ENCODE measurements around the gene PDLIM5. TPM values are rescaled to one million over a fixed set of nuclear protein-coding genes. Genes with fewer than 3 reads are reported as not detected.

Gene PDLIM5
- total RNA-seq, 2 experiments from 2014 or later, result 6.3 to 12.6 TPM

DNA sequence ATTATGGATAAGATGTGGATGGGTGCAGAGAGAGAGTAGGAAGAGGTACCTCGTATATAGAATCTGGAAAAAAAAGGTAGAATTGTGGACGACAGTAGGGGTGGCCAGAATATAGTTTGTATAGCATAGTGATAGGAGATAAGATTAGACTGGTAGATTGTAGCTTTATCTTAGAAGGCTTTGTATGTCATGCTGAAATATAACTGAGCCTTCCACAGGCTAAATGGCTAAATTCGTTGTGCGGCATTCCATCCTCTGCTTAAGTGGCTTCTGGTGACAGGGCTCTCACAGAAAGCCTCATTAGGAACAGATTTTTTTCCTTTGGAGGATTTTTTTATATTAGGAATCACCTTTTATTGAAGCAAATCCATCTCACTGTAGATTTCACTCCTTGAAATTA lies 163.7 kb downstream of the PDLIM5 start:
- Histone ChIP-seq H3K9me2 (ENCODE audit: insufficient read depth, low read length) (no peaks in the 10 kb centered on the region), H3K4me2 (ENCODE audit: low read length) (no peak overlapping the region), H3K36me3 (ENCODE audit: insufficient read depth, low read length) (no peaks in the 10 kb centered on the region), H4K20me1 (ENCODE audit: insufficient read depth, low read length) (no peaks in the 10 kb centered on the region), H3K79me2 (ENCODE audit: insufficient read depth, low read depth, low read length) (no peaks in the 10 kb centered on the region), H3K4me1 (ENCODE audit: insufficient read depth, low read length, poor library complexity, severe bottlenecking) (no peaks in the 10 kb centered on the region), H2AFZ (ENCODE audit: low read length) (no peak overlapping the region), H3K4me3 (ENCODE audit: low read depth, low read length, poor library complexity, severe bottlenecking) (no peak overlapping the region), H3K27ac (ENCODE audit: low read depth, low read length, poor library complexity, severe bottlenecking) (no peak overlapping the region), H3K9me3 (ENCODE audit: low read length) (no peaks in the 10 kb centered on the region)
- BruUV-seq (replicated peaks), result no TSS peak
- no peak for DNase-seq (ENCODE audit: low spot score)
- ChIA-PET CTCF (ENCODE audit: unreplicated experiment) (no interaction called here), POLR2A (no interaction called here)
- intact Hi-C loops (cut with micrococcal nuclease; ENCODE audit: unreplicated experiment), result no loop called here
- TF ChIP-seq, protein P1, sequence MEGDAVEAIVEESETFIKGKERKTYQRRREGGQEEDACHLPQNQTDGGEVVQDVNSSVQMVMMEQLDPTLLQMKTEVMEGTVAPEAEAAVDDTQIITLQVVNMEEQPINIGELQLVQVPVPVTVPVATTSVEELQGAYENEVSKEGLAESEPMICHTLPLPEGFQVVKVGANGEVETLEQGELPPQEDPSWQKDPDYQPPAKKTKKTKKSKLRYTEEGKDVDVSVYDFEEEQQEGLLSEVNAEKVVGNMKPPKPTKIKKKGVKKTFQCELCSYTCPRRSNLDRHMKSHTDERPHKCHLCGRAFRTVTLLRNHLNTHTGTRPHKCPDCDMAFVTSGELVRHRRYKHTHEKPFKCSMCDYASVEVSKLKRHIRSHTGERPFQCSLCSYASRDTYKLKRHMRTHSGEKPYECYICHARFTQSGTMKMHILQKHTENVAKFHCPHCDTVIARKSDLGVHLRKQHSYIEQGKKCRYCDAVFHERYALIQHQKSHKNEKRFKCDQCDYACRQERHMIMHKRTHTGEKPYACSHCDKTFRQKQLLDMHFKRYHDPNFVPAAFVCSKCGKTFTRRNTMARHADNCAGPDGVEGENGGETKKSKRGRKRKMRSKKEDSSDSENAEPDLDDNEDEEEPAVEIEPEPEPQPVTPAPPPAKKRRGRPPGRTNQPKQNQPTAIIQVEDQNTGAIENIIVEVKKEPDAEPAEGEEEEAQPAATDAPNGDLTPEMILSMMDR (conservative IDR thresholded peaks at IDR 0.05; ENCODE audit: low read length), result no peak
- no peak for TF ChIP-seq EZH2phosphoT487 (IDR thresholded peaks at IDR 0.05; ENCODE audit: borderline replicate concordance, low read depth, low read length)

DNA sequence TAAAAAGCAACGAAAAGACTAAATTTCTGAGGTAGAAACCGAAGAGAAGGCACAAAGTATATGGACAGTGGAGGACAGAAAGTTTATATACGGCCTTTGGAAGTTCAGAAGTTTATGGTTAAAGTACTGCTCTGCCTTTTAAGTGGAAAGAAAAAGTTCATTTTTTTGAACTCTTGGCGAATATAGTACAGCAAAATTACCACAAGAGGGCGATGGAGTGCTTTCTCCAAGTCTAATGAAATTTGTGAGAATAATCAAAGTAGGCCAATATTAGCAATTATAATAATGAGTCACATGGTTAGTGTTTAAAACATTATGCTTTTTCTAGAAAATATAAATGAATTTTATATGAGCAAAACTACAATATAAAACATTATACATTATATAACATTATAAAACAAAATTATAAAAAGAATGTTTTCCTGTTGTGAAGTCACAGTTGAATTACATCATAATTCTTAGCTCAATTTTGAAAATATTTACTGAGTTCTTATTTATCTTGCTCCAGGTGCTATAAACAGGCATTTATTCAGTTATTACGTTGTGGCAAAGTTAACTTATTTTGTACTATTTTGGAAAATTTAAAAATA lies 169.8 kb downstream of the PDLIM5 start:
- no peaks in the 10 kb centered on the region for H3K36me3 ChIP-seq (ENCODE audit: insufficient read depth, low read length)
- H3K27ac ChIP-seq (ENCODE audit: low read depth, low read length, poor library complexity, severe bottlenecking), result no peak overlapping the region
- intact Hi-C loops (cut with micrococcal nuclease; ENCODE audit: unreplicated experiment), result no loop called here
- peak; percentile 48 for DNase-seq (ENCODE audit: low spot score)
- no peak overlapping the region for H3K4me3 ChIP-seq (ENCODE audit: low read depth, low read length, poor library complexity, severe bottlenecking)
- H3K4me1 ChIP-seq (ENCODE audit: insufficient read depth, low read length, poor library complexity, severe bottlenecking), result no peaks in the 10 kb centered on the region
- H4K20me1 ChIP-seq (ENCODE audit: insufficient read depth, low read length), result no peaks in the 10 kb centered on the region
- ChIA-PET POLR2A (interaction anchor here (0.7 to 1.0 kb wide), 3 partner anchors 21 to 81 kb away, joined by 3 to 4 read pairs (median 4); no protein-coding TSS in a partner anchor), CTCF (ENCODE audit: unreplicated experiment) (no interaction called here)
- BruUV-seq (replicated peaks), result no TSS peak
- no peak for TF ChIP-seq EZH2phosphoT487 (IDR thresholded peaks at IDR 0.05; ENCODE audit: borderline replicate concordance, low read depth, low read length)
- TF ChIP-seq, protein P1 (conservative IDR thresholded peaks at IDR 0.05; ENCODE audit: low read length), result peak; percentile 91
- no peaks in the 10 kb centered on the region for H3K79me2 ChIP-seq (ENCODE audit: insufficient read depth, low read depth, low read length)
- H3K9me3 ChIP-seq (ENCODE audit: low read length), result no peaks in the 10 kb centered on the region
- no peak overlapping the region for H3K4me2 ChIP-seq (ENCODE audit: low read length)
- H2AFZ ChIP-seq (ENCODE audit: low read length), result no peak overlapping the region
- no peaks in the 10 kb centered on the region for H3K9me2 ChIP-seq (ENCODE audit: insufficient read depth, low read length)

DNA sequence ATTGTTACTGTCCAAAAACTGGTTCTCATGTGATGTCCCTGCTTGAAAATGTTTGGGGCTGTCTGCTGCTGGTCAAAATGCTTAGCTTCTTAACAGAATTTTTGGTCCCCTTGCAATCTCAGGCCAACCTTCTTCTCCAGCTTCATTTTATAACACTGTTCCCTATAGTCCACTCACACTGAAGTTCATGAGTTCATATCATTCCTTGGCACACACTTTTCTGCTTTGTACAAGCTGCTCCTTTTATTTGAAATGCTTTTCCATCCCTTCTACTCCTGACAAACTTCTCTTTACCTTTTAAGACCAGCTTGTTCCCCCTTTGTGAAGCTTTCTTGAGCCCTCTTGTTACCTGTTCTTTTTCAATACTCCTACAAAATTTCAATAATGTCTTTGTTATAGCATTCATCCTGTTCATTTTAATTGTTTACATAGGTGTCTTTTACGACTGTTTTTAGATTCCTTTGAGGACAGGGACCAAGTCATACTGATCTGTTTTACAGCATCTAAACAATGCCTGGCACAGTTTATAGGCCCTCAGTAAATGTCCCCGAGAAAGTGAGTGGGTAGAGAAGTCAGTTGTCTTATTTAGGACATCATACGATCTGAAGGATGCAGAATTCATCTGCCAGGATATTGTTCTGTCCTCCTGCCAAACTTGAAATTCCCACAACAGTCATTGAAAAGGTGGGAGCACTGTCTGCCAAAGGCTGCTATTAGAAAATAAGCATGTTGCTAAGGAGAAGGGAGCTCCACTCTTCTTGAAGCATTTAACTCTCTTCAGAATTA lies 171.6 kb downstream of the PDLIM5 start:
- no peak for DNase-seq (ENCODE audit: low spot score)
- no peaks in the 10 kb centered on the region for H4K20me1 ChIP-seq (ENCODE audit: insufficient read depth, low read length)
- no TSS peak for BruUV-seq (replicated peaks)
- POLR2A ChIA-PET, result interaction anchor here (0.7 kb wide), 2 partner anchors 73 to 210 kb away, joined by 3 to 5 read pairs; no protein-coding TSS in a partner anchor
- CTCF ChIA-PET (ENCODE audit: unreplicated experiment), result no interaction called here
- H2AFZ ChIP-seq (ENCODE audit: low read length), result no peak overlapping the region
- H3K4me3 ChIP-seq (ENCODE audit: low read depth, low read length, poor library complexity, severe bottlenecking), result no peak overlapping the region
- intact Hi-C loops (cut with micrococcal nuclease; ENCODE audit: unreplicated experiment), result no loop called here
- no peaks in the 10 kb centered on the region for H3K79me2 ChIP-seq (ENCODE audit: insufficient read depth, low read depth, low read length)
- no peaks in the 10 kb centered on the region for H3K9me3 ChIP-seq (ENCODE audit: low read length)
- H3K9me2 ChIP-seq (ENCODE audit: insufficient read depth, low read length), result no peaks in the 10 kb centered on the region
- H3K4me1 ChIP-seq (ENCODE audit: insufficient read depth, low read length, poor library complexity, severe bottlenecking), result no peaks in the 10 kb centered on the region
- H3K36me3 ChIP-seq (ENCODE audit: insufficient read depth, low read length), result no peaks in the 10 kb centered on the region
- H3K4me2 ChIP-seq (ENCODE audit: low read length), result no peak overlapping the region
- no peak overlapping the region for H3K27ac ChIP-seq (ENCODE audit: low read depth, low read length, poor library complexity, severe bottlenecking)
- TF ChIP-seq EZH2phosphoT487 (IDR thresholded peaks at IDR 0.05; ENCODE audit: borderline replicate concordance, low read depth, low read length), result no peak
- TF ChIP-seq, protein P1 (conservative IDR thresholded peaks at IDR 0.05; ENCODE audit: low read length), result no peak
